ENCODE data around the gene HSPA12B. TPM values are rescaled to one million over a fixed set of nuclear protein-coding genes. Genes with fewer than 3 reads are reported as not detected.

The HSPA12B gene
- polyA plus RNA-seq, 1 donor from 2014 or later: not detected

- Histone ChIP-seq H3F3A (ENCODE audit: insufficient read depth, low read length, poor library complexity, severe bottlenecking) (no peaks in the 10 kb centered on the region), H2AFZ (ENCODE audit: low read depth, low read length) (no peak overlapping the region), H3K27me3 (ENCODE audit: insufficient read depth, low read depth, low read length) (peaks cover 4% of the 10 kb centered on the region), H3K9me2 (ENCODE audit: insufficient read depth, low read length) (no peaks in the 10 kb centered on the region), H3K4me2 (ENCODE audit: low read length) (no peak overlapping the region), H3K9ac (ENCODE audit: low read length) (no peak overlapping the region), H4K20me1 (ENCODE audit: insufficient read depth) (no peaks in the 10 kb centered on the region), H3K27ac (ENCODE audit: low read length) (no peak overlapping the region), H3K79me2 (replicated peaks; ENCODE audit: insufficient read depth, low read length) (no peaks in the 10 kb centered on the region), H3K4me3 (ENCODE audit: low read length) (no peak overlapping the region), H3K36me3 (ENCODE audit: insufficient read depth, low read length) (no peaks in the 10 kb centered on the region), H3K9me3 (ENCODE audit: low read length) (no peaks in the 10 kb centered on the region)
- TF ChIP-seq MXI1 (conservative IDR thresholded peaks at IDR 0.05; ENCODE audit: poor library complexity, severe bottlenecking) (no peak), TAF1 (IDR thresholded peaks at IDR 0.05; ENCODE audit: low read depth) (no peak), EZH2 (IDR thresholded peaks at IDR 0.05; ENCODE audit: borderline replicate concordance, insufficient read depth, low read length, poor library complexity, severe bottlenecking) (no peak), EP300 (conservative IDR thresholded peaks at IDR 0.05; ENCODE audit: poor library complexity, severe bottlenecking) (no peak), REST (IDR thresholded peaks at IDR 0.05; ENCODE audit: borderline replicate concordance) (no peak), CTCF (IDR thresholded peaks at IDR 0.05; ENCODE audit: poor library complexity, severe bottlenecking) (no peak), RAD21 (conservative IDR thresholded peaks at IDR 0.05) (no peak)
Observed at GRCh38 chr20:3728876-3729275, 3.6 kb upstream of the HSPA12B start.

GRCh38 chr20:3729378-3729777 is 3.1 kb upstream of the HSPA12B start:
- H3K9me3 ChIP-seq (ENCODE audit: low read length): no peaks in the 10 kb centered on the region

More at GRCh38 chr20:3729378-3729777, 3.1 kb upstream of the HSPA12B start:
- no peak for TF ChIP-seq SMC3 (conservative IDR thresholded peaks at IDR 0.05; ENCODE audit: poor library complexity)
- TF ChIP-seq CTCF (IDR thresholded peaks at IDR 0.05; ENCODE audit: poor library complexity, severe bottlenecking): no peak
- TF ChIP-seq TAF1 (IDR thresholded peaks at IDR 0.05; ENCODE audit: low read depth): no peak
- TF ChIP-seq MXI1 (conservative IDR thresholded peaks at IDR 0.05; ENCODE audit: poor library complexity, severe bottlenecking): no peak
- TF ChIP-seq RAD21 (conservative IDR thresholded peaks at IDR 0.05): no peak
- TF ChIP-seq EZH2 (IDR thresholded peaks at IDR 0.05; ENCODE audit: borderline replicate concordance, insufficient read depth, low read length, poor library complexity, severe bottlenecking): no peak
- TF ChIP-seq POLR2AphosphoS5 (IDR thresholded peaks at IDR 0.05): no peak
- TF ChIP-seq EP300 (conservative IDR thresholded peaks at IDR 0.05; ENCODE audit: poor library complexity, severe bottlenecking): no peak
- TF ChIP-seq REST (IDR thresholded peaks at IDR 0.05; ENCODE audit: borderline replicate concordance): no peak
- no peaks in the 10 kb centered on the region for H3K79me2 ChIP-seq (replicated peaks; ENCODE audit: insufficient read depth, low read length)
- no peaks in the 10 kb centered on the region for H3K9me2 ChIP-seq (ENCODE audit: insufficient read depth, low read length)
- peaks cover 4% of the 10 kb centered on the region for H3K27me3 ChIP-seq (ENCODE audit: insufficient read depth, low read depth, low read length)
- H4K20me1 ChIP-seq (ENCODE audit: insufficient read depth): no peaks in the 10 kb centered on the region
- no peak overlapping the region for H3K27ac ChIP-seq (ENCODE audit: low read length)
- H3K36me3 ChIP-seq (ENCODE audit: insufficient read depth, low read length): no peaks in the 10 kb centered on the region
- no peak overlapping the region for H2AFZ ChIP-seq (ENCODE audit: low read depth, low read length)
- no peaks in the 10 kb centered on the region for H3F3A ChIP-seq (ENCODE audit: insufficient read depth, low read length, poor library complexity, severe bottlenecking)
- H3K4me3 ChIP-seq (ENCODE audit: low read length): no peak overlapping the region
- no peak overlapping the region for H3K4me2 ChIP-seq (ENCODE audit: low read length)
- H3K9ac ChIP-seq (ENCODE audit: low read length): no peak overlapping the region
